GM12892 (cell line): Measurements from ENCODE around the gene ZBTB16.

Experiments
- DNase-seq: peaks from one replicate; pipeline ENCODE4 v3.0.0; 2011; ENCODE audit not compliant: insufficient read length
- FAIRE-seq: peaks from 2 replicates; lab custom pipeline; 2011; peaks lifted over from hg19 to GRCh38; lab: Jason Lieb, UNC
- POLR2A ChIP-seq: IDR thresholded peaks from 2 replicates; pipeline ENCODE4 v1.6.1; 2011; ENCODE audit warnings: low read depth, low read length, control low read depth
- POLR2AphosphoS5 ChIP-seq: IDR thresholded peaks from 2 replicates; pipeline ENCODE4 v1.6.1; 2011; ENCODE audit warnings: low read depth, low read length, control low read depth
- TAF1 ChIP-seq: IDR thresholded peaks from 2 replicates; pipeline ENCODE4 v1.6.1; 2011; ENCODE audit warnings: low read depth, mild to moderate bottlenecking, control low read depth, low read length, borderline replicate concordance

Gene ZBTB16

GRCh38 chr11:114059984-114060391, 477 bp downstream of the ZBTB16 start:
- FAIRE-seq = no peak
- DNase-seq = no peak
- no peak for TF ChIP-seq POLR2A

GRCh38 chr11:114060392-114061047, 1.0 kb downstream of the ZBTB16 start:
- DNase-seq (no peak), FAIRE-seq (no peak)
- no peak for TF ChIP-seq POLR2A
- TF ChIP-seq POLR2AphosphoS5 = no peak
- no peak for TF ChIP-seq TAF1

GRCh38 chr11:114061048-114061680, 1.7 kb downstream of the ZBTB16 start:
- DNase-seq (no peak), FAIRE-seq (no peak)
- TF ChIP-seq TAF1 (no peak), POLR2AphosphoS5 (no peak), POLR2A (no peak)

- TF ChIP-seq POLR2A = no peak
- DNase-seq (no peak), FAIRE-seq (no peak)
These were observed 2.2 kb downstream of the ZBTB16 start for GRCh38 chr11:114061681-114062049.

- no peak for DNase-seq
- no peak for TF ChIP-seq TAF1
- TF ChIP-seq POLR2AphosphoS5 = no peak
- no peak for TF ChIP-seq POLR2A
- no peak for FAIRE-seq
These were observed 2.8 kb downstream of the ZBTB16 start for GRCh38 chr11:114062272-114062671.

- FAIRE-seq (no peak), DNase-seq (no peak)
- TF ChIP-seq POLR2A (no peak), POLR2AphosphoS5 (no peak), TAF1 (no peak)
These were observed 3.8 kb downstream of the ZBTB16 start for GRCh38 chr11:114063149-114063828.

- no peak for FAIRE-seq
- no peak for DNase-seq
- no peak for TF ChIP-seq POLR2AphosphoS5
- TF ChIP-seq TAF1 = no peak
- no peak for TF ChIP-seq POLR2A
These were observed 4.3 kb downstream of the ZBTB16 start for GRCh38 chr11:114063829-114064201.

GRCh38 chr11:114064216-114064615, 4.7 kb downstream of the ZBTB16 start:
- DNase-seq (no peak), FAIRE-seq (no peak)
- TF ChIP-seq POLR2AphosphoS5 = no peak
- no peak for TF ChIP-seq TAF1
- no peak for TF ChIP-seq POLR2A

- TF ChIP-seq TAF1 (no peak), POLR2A (no peak), POLR2AphosphoS5 (no peak)
- FAIRE-seq = no peak
- no peak for DNase-seq
These were observed 5.6 kb downstream of the ZBTB16 start for GRCh38 chr11:114065094-114065493.

GRCh38 chr11:114066046-114066648, 6.6 kb downstream of the ZBTB16 start:
- FAIRE-seq (no peak), DNase-seq (no peak)
- no peak for TF ChIP-seq POLR2A
- TF ChIP-seq POLR2AphosphoS5 = no peak
- no peak for TF ChIP-seq TAF1

- no peak for DNase-seq
- no peak for TF ChIP-seq POLR2A
- TF ChIP-seq TAF1 = no peak
- no peak for TF ChIP-seq POLR2AphosphoS5
- FAIRE-seq = no peak
These were observed 8.8 kb downstream of the ZBTB16 start for GRCh38 chr11:114068327-114068726.
